NCI-H1105 (cell line): Measurements from ENCODE around the gene CT55.
A peak's percentile ranks its signal among the peaks of the same experiment; 100 is the strongest.
"Not testable (repeated sequence)": the region's sequence is repeated elsewhere in the genome, so short reads cannot be mapped to it uniquely, and the experiment has no call there.

Source experiments
- DNase-seq: peaks from one replicate; lab custom pipeline; 2025; lab: John Stamatoyannopoulos, UW

Gene CT55, protein sequence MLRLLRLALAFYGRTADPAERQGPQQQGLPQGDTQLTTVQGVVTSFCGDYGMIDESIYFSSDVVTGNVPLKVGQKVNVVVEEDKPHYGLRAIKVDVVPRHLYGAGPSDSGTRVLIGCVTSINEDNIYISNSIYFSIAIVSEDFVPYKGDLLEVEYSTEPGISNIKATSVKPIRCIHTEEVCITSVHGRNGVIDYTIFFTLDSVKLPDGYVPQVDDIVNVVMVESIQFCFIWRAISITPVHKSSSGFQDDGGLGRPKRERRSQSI

GRCh38 chrX:135170877-135171519 is at the start of gene CT55:
Gene CT55, minus strand, starts transcription at chrX:135171398. Its CDS starts 227 bp downstream, at chrX:135171171.
- no peak for DNase-seq

DNA sequence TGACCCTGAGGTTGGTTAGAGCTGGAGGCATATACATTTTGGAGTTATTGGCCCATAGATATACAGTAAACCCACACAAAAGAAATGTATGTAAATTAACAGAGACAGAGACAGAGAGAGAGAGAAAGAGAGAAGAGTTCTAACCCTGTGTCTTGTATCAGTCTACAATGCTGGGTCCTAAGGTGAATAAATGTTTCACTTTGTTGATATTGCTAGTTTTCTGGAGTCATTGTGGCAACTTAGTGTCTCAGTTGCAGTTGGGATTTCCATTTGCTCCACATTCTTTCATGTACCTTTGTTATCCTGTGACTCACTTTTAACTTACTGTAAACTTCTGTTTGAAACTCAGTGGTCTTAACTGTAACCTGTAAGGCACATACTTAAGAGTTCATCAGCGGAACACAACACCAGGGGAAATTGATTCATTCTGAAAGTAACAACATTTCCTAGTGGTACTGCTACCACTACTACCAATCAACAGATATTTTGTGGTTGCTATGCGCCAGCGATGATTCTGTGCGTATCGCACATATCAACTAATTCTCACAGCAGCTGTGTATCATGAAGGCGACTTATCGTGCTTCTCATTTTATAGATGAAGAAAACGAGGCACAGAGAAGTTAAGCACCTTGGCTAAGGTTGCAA is 42.1 kb upstream of the CT55 start:
- DNase-seq, result no peak

DNA sequence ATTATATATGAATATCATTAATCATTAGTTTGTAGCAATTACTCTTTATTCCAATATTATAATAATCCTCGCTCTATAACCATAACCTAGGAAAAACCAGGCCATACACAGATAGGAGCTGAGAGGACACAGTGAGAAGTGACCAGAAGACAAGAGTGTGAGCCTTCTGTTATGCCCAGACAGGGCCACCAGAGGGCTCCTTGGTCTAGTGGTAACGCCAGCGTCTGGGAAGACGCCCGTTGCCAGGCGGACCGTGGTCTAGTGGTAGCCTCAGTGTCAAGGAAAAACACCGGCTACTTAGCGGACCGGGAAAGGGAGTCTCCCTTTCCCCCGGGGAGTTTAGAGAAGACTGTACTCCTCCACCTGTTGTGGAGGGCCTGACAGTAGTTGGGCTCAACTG is 35.2 kb upstream of the CT55 start:
- not testable (repeated sequence) for DNase-seq

- DNase-seq, result no peak
These were observed 29.1 kb upstream of the CT55 start for GRCh38 chrX:135200297-135200696.

- DNase-seq, result no peak
These were observed 23.5 kb upstream of the CT55 start for GRCh38 chrX:135194684-135195083.

DNA sequence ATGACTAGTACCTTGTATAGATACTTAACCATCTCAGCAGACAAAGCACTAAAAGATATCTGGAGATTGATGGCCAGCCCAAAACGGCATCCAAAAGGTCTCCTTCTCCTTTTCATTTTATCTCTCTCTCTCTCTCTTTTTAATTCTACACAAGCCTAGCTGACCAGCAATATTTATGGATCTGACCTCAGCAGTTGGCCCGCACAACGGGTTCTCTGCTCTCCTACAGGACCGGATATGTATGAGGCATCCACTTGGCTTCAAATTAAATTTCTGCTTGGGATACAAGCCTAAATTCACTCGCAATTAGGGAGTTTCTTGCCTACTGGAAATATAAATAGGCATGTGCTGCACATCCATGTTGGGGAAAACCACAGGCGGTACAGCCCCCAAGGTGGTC is 22.5 kb upstream of the CT55 start:
- no peak for DNase-seq

DNA sequence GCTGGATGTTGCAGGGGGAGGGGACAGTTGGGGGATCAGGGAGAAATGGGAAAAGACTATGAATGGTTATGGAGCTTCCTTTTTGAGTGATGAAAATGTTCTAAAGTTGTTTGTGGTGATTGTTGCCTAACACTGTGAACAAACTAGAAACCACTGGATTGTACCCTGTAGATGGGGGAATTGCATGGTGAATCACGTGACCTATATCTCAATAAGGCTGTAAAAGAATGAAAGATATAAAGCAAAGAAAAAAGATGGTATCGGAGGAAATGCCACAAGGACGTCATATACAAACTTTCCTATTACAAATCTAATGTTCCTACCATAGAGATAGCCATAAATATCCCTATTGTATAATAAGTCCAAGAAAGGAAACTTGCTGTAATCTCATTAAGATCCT is 20.6 kb upstream of the CT55 start:
- no peak for DNase-seq

DNA sequence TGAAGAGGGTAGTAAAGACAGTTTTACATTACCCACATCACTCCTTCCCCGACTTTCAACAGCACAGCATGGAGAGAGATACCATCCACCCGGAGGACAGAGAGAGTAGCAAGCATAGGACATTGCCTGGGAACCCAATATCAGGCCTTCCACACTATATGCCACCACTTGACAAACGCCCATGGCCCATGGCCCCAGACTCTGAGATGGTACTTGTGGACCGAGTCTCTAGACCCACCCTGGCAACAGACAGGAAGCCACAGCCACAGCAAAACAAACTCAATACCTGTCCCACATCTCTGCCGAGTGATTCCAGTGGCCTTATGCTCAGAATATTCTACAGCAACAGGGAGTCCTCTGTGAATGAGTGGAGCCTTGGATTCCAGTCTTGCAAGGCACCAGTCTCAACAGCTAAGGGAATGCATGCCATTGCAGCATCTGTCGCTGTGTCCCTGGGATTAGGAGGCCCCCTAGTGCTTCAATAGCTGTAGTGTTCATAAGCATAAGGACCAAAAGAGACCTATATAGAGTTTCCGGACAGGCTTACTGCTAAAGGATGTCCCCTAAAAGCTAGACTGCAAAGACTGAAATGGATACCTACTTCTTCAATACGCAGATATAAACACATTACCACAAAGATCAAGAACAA is 14.7 kb upstream of the CT55 start:
- DNase-seq, result peak; percentile 37

DNA sequence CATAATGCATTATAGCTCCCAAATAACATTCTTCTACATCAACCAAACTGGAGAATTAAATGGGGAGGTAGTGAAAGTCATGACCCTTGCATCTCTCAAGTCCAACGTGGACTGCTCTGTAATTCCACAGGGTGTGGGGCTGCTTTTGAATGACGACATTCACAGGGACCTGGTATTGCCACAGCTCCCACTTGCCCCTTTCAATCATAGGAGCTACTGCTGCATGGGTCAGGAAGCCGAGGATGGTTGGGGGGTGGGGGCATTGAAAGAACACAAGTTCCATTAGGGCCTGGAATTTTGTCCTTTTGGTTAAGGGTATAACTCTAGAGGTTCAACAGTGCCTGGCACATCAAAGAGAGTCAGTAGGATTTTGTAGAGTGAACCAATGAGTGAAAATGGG is 7.4 kb upstream of the CT55 start:
- no peak for DNase-seq

GRCh38 chrX:135170468-135170867 is 730 bp downstream of the CT55 start:
- DNase-seq, result no peak

DNA sequence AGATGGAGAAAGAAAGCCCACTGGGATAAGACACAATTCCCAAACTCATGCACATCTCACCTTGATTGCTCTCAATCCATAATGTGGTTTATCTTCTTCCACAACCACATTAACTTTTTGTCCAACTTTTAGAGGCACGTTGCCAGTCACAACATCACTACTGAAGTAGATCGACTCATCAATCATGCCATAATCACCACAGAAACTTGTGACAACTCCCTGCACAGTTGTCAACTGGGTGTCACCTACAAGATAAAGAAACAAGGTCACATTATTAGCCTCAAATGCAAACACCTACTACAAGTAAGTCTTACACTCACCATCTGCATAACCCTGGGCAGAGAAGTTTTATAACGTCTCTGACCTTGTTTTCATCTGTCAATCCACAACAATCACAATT is 1.7 kb downstream of the CT55 start:
- DNase-seq, result not testable (repeated sequence)

GRCh38 chrX:135168486-135168885 is 2.7 kb downstream of the CT55 start:
- DNase-seq, result no peak

DNA sequence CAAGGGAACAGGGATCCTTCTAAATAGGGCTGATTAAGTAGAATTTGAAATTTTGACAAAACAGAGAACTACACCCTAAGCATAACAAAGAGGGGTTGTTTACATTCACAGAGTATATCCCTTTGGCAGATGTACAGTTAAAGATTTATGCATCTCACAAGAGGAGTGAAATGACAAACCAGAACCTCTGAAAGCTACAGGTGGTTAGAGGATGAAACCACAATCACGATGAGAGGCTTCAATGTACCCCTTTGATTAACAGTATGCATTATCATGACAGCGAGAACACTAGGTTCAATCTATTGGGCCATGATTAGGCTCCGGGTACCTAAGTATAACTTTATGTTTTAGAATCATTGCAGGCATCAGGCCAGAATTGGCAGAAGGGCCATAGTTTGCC is 16.5 kb downstream of the CT55 start:
- not testable (repeated sequence) for DNase-seq

- not testable (repeated sequence) for DNase-seq
These were observed 45.1 kb downstream of the CT55 start for GRCh38 chrX:135126145-135126544.

GRCh38 chrX:135120056-135120576 is 51.1 kb downstream of the CT55 start, which contains the start of gene ETDB:
Gene ETDB, minus strand, starts transcription at chrX:135120526. Its CDS starts 1,265 bp downstream, at chrX:135119261.
- not testable (repeated sequence) for DNase-seq

GRCh38 chrX:135116064-135116463 is 55.1 kb downstream of the CT55 start:
- DNase-seq, result not testable (repeated sequence)

DNA sequence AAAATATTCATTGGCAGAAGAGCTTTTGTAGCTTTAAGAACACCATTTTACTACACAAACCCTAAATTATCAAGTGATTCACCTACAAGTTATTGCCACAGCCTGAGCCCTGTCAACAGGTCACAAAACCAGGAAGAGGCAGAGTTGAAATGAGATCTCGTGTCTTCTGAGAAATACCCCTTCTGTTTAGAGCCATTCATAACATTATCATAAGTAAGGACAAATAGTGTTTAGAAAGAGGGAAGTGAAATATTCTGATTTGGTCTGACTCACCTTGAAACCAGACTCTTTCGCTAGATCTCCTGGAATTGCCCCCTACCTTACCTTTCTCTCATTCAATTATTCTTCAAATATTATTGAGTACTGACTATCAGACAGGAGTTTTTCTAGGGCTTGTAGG is 56.8 kb downstream of the CT55 start:
- no peak for DNase-seq

GRCh38 chrX:135112743-135113142 is 58.5 kb downstream of the CT55 start:
- DNase-seq, result no peak

DNA sequence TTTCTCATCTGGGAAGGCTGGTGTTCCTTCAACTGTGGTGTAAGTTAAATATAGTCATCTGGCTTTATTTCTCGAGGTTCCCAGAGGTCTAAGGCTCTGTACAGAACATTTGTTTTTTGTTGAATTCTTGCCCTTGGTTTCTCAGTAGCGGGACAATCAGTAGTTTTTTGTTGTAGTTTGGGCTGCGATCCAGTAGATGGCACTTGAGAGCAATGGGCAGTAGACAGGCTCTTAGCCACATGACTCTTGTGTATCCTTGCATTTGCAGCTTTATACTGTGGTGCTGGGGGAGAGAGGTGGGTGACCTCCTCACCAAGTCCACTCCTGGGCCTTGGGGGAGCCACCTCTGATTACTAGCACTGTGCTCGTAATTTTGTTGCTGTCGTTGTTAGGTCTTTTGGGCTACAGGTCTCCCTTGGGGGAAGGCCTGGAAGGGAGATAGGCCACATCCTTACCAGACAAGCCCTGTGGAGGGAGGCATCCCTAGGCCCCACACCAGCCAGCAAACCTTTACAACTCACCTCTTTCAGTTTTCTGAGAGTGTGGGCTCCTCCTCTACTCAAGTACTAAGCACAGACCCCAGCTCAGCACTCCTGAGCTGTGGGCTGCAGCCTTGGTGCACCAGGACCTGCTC is 59.0 kb downstream of the CT55 start:
- peak; percentile 15 for DNase-seq

DNA sequence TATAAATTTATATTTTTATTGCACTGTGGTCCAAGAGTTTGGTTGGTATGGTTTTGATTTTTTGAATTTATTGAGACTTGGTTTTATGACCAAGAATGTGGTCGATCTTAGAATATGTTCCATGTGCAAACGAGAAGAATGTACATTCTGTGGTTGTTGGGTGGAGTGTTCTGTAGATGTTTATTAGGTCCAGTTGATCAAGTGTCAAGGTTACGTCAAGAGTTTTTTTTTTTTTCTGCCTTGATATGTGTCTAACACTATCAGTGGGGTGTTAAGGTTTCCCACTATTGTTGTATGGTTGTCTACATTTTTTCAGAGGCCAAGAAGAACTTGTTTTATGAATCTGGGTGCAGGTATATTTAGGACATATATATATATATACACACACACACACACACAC is 61.6 kb downstream of the CT55 start:
- no peak for DNase-seq
